NB4 (cell line): ENCODE data around the gene ANKRD10.

Experiments
- DNase-seq: peaks from one replicate; pipeline ENCODE4 v3.0.0; 2010; ENCODE audit warnings: low read depth
- H3K4me3 ChIP-seq: one replicate; pipeline ENCODE4 v1.5.1; 2011; ENCODE audit warnings: mild to moderate bottlenecking, low read depth, low read length, moderate library complexity
- MYC ChIP-seq: IDR thresholded peaks from 2 replicates; pipeline ENCODE4 v1.6.1; 2011; ENCODE audit warnings: low read depth, low read length
- POLR2A ChIP-seq: IDR thresholded peaks from 2 replicates; pipeline ENCODE4 v1.6.1; 2011; ENCODE audit warnings: mild to moderate bottlenecking; ENCODE audit not compliant: insufficient read length; ENCODE audit errors: extremely low read depth
- TF ChIP-seq, protein P1 (sequence below): IDR thresholded peaks from 2 replicates; pipeline ENCODE4 v1.6.1; 2011; ENCODE audit warnings: low read depth, low read length
- TF ChIP-seq, protein P2 (sequence below): IDR thresholded peaks from one replicate; pipeline ENCODE4 v1.5.1; 2012; ENCODE audit warnings: low read depth, low read length

ANKRD10 gene

DNA sequence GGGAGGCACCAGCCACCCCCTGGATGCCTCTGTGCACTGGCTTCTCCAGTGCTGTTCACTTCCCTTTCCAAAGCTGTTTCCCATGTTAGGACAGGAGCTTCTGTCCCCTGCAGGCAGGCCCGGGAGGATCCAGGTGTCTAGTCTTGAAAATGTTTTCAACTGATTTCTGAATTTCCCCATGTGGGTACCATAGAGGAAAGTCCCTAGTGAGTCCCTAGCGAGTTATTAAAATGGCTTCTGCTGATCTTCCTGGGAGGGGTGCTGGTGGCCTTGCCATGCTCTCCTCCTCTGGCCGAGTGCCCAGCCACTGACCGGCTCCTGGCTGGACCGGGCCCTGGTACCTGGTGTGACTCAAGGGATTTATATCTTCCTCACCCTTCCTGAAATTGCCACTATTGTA lies 5.2 kb upstream of the ANKRD10 start:
- no peak for DNase-seq
- TF ChIP-seq, protein P1, sequence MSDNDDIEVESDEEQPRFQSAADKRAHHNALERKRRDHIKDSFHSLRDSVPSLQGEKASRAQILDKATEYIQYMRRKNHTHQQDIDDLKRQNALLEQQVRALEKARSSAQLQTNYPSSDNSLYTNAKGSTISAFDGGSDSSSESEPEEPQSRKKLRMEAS = no peak
- no peak for TF ChIP-seq MYC
- TF ChIP-seq, protein P2, sequence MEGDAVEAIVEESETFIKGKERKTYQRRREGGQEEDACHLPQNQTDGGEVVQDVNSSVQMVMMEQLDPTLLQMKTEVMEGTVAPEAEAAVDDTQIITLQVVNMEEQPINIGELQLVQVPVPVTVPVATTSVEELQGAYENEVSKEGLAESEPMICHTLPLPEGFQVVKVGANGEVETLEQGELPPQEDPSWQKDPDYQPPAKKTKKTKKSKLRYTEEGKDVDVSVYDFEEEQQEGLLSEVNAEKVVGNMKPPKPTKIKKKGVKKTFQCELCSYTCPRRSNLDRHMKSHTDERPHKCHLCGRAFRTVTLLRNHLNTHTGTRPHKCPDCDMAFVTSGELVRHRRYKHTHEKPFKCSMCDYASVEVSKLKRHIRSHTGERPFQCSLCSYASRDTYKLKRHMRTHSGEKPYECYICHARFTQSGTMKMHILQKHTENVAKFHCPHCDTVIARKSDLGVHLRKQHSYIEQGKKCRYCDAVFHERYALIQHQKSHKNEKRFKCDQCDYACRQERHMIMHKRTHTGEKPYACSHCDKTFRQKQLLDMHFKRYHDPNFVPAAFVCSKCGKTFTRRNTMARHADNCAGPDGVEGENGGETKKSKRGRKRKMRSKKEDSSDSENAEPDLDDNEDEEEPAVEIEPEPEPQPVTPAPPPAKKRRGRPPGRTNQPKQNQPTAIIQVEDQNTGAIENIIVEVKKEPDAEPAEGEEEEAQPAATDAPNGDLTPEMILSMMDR = no peak
- no peak for TF ChIP-seq POLR2A
- no peak overlapping the region for H3K4me3 ChIP-seq

DNA sequence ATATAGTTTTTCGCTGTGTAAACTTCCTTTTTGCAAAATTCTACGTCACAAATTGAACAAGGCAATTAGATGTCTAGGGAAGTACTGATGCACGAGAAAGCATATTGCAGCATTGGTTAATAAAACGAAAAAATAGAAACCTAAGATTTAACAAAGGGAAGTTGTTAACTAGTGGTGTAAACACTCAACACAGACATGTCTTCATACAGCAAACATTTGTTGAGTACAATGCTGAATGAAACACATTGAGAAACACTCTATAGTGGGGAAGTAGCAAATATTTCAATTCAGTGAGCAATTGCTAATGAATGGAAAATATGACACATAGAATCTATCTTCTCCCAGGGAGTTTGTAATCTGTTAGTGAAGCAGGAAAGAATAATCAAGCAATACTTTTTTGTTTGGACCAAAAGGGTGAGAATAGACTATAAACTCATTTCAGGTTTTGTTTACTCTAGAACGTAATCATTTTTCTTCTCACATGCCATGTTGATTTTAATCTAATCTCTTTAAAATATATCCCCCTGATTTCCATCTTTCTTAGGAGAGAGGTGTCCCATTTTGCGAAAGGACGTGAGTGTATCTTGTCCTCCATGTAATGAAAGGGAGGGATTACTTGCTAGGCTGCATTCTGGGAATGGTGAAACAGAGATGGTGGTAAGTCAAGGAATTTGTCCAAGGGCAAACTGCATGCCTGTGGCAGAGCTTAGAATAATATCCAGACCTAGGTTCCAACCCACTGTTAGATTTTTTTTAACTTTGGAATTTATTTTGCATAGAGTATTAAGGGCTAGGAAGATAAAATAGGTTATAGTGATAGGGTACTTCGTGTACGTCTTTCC lies 1.7 kb upstream of the ANKRD10 start:
- H3K4me3 ChIP-seq = peak overlapping the region; percentile 88
- 0 out of 2 replicates have a peak, but pooled peaks have one; percentile 51 for TF ChIP-seq MYC
- TF ChIP-seq, protein P1 = no peak
- peak; percentile 56 for DNase-seq

DNA sequence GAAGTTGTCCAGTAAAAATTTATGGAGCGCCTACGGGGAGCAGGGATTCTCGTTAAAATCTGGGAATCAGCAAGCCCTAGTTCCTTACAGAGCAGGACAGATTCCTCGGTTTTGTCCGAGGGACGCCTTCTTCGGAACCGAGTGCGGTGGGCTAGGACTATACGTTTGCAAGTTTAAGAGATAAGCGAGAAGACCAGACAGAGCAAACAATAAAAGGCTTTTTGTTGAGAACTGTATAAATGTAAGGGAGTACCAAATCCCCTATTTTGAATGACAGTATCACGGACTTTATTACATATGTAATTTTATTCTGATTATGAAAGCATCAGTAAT lies 971 bp upstream of the ANKRD10 start:
- TF ChIP-seq, protein P1 = 0 out of 2 replicates have a peak, but pooled peaks have one; percentile 25
- no peak for TF ChIP-seq POLR2A
- TF ChIP-seq MYC = no peak
- TF ChIP-seq, protein P2 = no peak
- DNase-seq = no peak
- H3K4me3 ChIP-seq = peak overlapping the region; percentile 88

DNA sequence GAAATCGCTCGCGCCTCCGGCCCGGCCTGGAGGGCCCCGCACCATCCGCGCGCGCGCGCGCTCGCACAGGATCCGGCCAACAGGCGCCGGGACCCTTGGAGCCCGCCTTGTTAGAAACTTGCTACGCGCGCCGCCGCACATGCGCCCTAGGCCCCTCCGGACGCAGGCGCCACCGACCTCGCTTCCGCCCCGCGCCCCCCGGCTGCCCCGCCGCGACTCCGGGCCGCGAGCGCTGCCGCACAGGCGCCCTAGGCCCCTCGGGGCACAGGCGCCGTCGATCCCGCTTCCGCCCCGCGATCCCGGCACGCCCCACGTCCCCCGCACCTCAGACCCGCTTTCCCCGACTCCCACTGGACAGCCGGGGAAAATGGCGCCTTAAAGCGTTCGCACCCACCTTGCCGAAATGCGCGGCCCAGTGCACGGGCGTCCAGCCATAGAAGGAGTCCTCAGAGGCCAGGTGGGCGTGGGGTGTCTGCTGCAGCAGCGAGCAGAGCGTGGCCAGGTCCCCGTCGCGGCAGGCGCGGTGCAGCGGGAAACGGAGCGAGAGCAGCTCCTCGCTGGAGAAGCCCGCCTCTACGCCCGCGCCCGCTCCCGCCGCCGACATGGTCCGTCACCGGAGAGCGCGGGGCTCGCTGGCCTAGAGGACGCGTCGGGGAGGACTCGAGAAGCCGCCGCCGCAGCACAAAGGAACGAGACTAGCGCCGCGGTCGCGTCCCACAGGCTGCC lies 375 bp downstream of the ANKRD10 start:
- peak; percentile 42; the same call in 1 of the 2 replicates for TF ChIP-seq MYC
- TF ChIP-seq, protein P1 = 0 out of 2 replicates have a peak, but pooled peaks have one; percentile 13
- peak; percentile 74 for TF ChIP-seq POLR2A
- TF ChIP-seq, protein P2 = no peak
- DNase-seq = peak; percentile 94
- H3K4me3 ChIP-seq = peak overlapping the region; percentile 94

DNA sequence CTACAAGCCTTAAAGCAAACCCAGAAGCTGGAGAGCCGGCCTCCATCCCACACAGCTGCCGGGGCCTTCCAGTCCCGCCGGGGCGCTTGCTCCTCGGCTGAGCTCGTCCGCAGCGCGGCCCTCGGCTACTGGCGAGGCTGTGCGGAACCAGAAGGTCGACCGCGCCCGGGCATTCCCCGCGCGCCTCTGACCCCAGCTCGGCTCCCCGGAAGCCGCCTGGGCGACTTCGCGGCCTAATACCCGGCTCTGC lies 863 bp downstream of the ANKRD10 start:
- TF ChIP-seq, protein P1 = no peak
- TF ChIP-seq MYC (no peak), POLR2A (no peak)
- TF ChIP-seq, protein P2 = no peak
- DNase-seq = no peak
- H3K4me3 ChIP-seq = peak overlapping the region; percentile 94
